ENCODE data around the gene PEX11G. TPM values are rescaled to one million over a fixed set of nuclear protein-coding genes. Genes with fewer than 3 reads are reported as not detected.

Gene PEX11G
- total RNA-seq, 1 donor from 2014 or later: 2.1 TPM

DNA sequence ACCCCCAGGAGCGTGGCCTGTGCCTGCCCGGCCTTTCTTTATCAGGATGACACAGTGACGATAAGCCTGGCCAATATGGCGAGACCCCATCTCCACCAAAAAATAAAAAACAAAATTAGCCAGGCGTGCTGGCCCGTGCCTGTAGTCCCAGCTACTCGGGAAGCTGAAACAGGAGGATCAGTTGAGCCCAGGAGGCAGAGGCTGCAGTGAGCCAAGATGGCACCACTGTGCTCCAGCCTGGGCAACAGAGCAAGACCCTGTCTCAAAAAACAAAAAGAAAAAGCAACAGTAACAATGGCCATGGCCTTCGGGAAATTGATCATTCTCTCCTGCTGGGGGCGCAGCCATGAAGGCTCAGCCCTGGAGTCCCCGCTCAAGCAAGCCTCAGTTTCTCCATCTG is 11.1 kb downstream of the PEX11G start:
- no peaks in the 10 kb centered on the region for H3K36me3 ChIP-seq (ENCODE audit: control insufficient read depth, insufficient read depth, low read length)
- FAIRE-seq: no peak
- TF ChIP-seq, protein P1, sequence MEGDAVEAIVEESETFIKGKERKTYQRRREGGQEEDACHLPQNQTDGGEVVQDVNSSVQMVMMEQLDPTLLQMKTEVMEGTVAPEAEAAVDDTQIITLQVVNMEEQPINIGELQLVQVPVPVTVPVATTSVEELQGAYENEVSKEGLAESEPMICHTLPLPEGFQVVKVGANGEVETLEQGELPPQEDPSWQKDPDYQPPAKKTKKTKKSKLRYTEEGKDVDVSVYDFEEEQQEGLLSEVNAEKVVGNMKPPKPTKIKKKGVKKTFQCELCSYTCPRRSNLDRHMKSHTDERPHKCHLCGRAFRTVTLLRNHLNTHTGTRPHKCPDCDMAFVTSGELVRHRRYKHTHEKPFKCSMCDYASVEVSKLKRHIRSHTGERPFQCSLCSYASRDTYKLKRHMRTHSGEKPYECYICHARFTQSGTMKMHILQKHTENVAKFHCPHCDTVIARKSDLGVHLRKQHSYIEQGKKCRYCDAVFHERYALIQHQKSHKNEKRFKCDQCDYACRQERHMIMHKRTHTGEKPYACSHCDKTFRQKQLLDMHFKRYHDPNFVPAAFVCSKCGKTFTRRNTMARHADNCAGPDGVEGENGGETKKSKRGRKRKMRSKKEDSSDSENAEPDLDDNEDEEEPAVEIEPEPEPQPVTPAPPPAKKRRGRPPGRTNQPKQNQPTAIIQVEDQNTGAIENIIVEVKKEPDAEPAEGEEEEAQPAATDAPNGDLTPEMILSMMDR (IDR thresholded peaks at IDR 0.05; ENCODE audit: insufficient read depth, low read length, severe bottlenecking): no peak
- no peak for DNase-seq (ENCODE audit: low read depth)
- no peaks in the 10 kb centered on the region for H3K27me3 ChIP-seq (ENCODE audit: control insufficient read depth, insufficient read depth, low read length)
- no peak overlapping the region for H3K4me3 ChIP-seq (ENCODE audit: low read depth, low read length)

DNA sequence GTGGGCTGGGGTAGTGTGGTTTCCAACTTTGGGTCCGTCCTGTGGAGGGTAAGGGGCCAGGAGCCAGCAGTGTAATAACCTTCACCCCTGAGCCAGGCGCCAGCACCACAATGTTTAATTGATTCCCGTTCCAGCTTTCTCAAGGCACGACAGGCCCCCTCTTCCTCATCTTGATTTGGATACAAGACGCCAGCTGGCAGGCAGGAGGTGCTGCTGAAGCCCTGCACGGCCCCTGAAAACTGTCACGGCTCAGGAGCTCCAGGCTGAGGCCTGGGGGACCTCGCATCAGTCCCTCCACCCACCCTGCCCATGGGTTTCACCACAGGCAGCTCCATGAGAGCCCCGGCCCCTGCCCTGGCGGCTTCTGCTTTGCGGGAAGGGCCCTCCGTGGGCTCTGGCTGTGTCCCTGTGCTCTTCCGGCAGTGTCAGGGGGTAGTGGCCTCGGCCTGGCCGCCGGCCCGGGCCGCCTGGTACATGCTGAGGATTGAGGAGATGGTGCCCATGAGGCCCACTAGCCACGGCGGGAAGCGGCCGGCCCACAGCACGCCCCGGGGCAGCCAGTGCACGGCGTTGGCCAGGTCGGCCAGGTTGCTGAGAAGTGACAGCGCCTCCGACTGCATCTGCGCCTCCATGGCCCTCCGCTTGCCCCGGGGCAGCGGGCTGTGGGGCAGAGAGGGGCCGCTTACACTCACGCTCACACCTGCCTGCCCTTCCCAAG is 11.9 kb downstream of the PEX11G start:
- FAIRE-seq: no peak
- TF ChIP-seq, protein P1 (IDR thresholded peaks at IDR 0.05; ENCODE audit: insufficient read depth, low read length, severe bottlenecking): no peak
- Histone ChIP-seq H3K27me3 (ENCODE audit: control insufficient read depth, insufficient read depth, low read length) (no peaks in the 10 kb centered on the region), H3K36me3 (ENCODE audit: control insufficient read depth, insufficient read depth, low read length) (no peaks in the 10 kb centered on the region), H3K4me3 (ENCODE audit: low read depth, low read length) (no peak overlapping the region)
- DNase-seq (ENCODE audit: low read depth): no peak

DNA sequence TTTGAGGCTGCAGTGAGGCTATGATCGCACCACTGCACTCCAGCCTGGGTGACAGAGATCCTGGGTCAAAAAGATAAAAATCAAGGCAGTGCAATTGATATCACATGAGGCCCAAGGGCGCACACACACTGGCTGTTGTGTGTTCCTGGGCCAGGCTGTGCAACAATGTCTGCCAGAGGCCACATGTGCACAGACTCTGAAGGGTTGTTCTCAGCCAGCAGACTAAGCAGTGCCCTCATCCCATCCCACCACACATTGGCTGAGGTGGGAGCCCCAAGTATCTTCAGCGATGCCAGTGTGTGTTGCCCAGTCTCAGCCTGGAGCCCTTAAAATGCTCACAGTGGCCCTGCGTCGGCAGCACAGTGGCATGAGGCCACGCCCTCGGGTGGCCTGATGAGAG is 12.6 kb downstream of the PEX11G start:
- TF ChIP-seq, protein P1 (IDR thresholded peaks at IDR 0.05; ENCODE audit: insufficient read depth, low read length, severe bottlenecking): no peak
- DNase-seq (ENCODE audit: low read depth) (no peak), FAIRE-seq (no peak)
- Histone ChIP-seq H3K36me3 (ENCODE audit: control insufficient read depth, insufficient read depth, low read length) (peaks cover 2% of the 10 kb centered on the region), H3K4me3 (ENCODE audit: low read depth, low read length) (no peak overlapping the region), H3K27me3 (ENCODE audit: control insufficient read depth, insufficient read depth, low read length) (no peaks in the 10 kb centered on the region)

DNA sequence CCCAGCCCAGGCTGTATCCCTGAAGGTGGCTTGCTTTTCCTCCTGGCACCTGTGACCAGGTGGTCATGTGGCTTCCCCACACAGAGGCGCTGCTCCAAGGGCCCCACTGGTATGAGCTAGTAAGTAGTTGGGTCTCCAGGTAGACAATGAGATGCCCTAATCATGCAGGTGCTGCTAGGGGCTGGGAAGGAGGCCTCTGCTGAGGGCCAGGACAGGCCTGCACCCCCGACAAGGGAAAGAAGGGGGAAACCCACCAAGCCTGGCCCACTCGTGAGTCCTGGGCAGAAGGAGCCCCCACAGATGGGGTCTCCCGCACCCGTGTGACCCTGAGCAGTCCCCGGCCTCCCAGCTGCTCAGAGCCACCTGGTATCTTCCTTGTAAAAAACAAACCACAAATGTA is 13.2 kb downstream of the PEX11G start:
- no peak for DNase-seq (ENCODE audit: low read depth)
- H3K36me3 ChIP-seq (ENCODE audit: control insufficient read depth, insufficient read depth, low read length): peaks cover 7% of the 10 kb centered on the region
- no peak for FAIRE-seq
- H3K27me3 ChIP-seq (ENCODE audit: control insufficient read depth, insufficient read depth, low read length): no peaks in the 10 kb centered on the region
- TF ChIP-seq, protein P1 (IDR thresholded peaks at IDR 0.05; ENCODE audit: insufficient read depth, low read length, severe bottlenecking): no peak
- H3K4me3 ChIP-seq (ENCODE audit: low read depth, low read length): no peak overlapping the region

DNA sequence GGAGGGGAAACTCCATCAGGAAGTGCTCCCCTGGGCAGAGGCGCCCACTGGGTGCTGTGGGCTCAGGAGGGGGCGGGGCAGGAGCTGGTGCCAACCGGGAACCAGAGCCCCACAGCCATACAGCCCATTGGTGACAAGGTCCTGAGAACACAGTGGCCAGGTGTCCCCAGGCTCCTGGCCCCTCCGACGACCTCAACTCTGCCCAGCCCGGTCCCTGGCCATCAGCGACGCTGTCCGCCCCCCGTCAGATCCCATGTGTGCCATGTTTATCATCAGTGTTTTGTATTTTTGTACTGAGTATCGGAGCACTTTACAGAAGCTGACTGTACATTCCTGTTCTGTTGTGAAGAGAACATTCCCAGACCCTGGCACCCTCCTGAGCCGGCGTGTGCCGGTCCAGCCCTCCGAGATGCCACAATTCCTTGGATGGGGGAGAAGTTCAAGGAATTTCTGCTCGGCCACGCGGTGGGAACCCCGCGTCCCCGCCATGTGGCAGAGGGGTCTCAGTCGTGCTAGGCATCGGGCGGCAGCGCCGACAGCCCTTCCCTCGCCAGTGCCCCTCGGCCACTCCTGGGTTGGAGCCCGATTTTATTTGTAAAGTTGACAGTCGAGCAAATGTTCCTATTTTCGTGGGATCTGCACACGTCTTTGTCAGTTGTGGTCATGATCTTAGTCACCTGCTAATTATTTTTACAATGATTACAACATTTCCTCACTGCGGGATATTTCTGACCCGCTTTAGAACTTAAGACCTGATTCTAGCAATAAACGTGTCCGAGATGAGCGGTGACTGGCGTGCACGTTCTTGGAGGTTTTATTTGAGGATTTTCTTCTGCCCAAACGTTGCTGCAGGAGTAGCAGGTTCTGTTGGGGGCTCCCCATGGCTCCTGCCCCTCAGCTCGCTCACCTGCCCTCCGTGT is 16.9 kb downstream of the PEX11G start:
- DNase-seq (ENCODE audit: low read depth): no peak

More for the DNA sequence above, 16.9 kb downstream of the PEX11G start:
- Histone ChIP-seq H3K27me3 (ENCODE audit: control insufficient read depth, insufficient read depth, low read length) (no peaks in the 10 kb centered on the region), H3K36me3 (ENCODE audit: control insufficient read depth, insufficient read depth, low read length) (peaks cover 19% of the 10 kb centered on the region), H3K4me3 (ENCODE audit: low read depth, low read length) (no peak overlapping the region)
- TF ChIP-seq, protein P1 (IDR thresholded peaks at IDR 0.05; ENCODE audit: insufficient read depth, low read length, severe bottlenecking): no peak
- no peak for FAIRE-seq
